Measurements from ENCODE around the gene DCAF7. TPM values are rescaled to one million over a fixed set of nuclear protein-coding genes. Genes with fewer than 3 reads are reported as not detected.

Gene DCAF7
- total RNA-seq (41.0 TPM), polyA plus RNA-seq (10 to 100 TPM; 67.7 to 89.4 (median 68.6) TPM)

- peak; percentile 99 to 100 (median 100) for DNase-seq
- Mint-ChIP-seq H3K9me3 (no peaks in the 10 kb centered on the region), H3K36me3 (peaks cover 6% of the 10 kb centered on the region), H3K27ac (peak within 1 kb of the TSS; percentile 98), H3K4me3 (peak within 1 kb of the TSS; percentile 94 to 99 (median 98)), H3K4me1 (peaks cover 11 to 48% (median 36%) of the 10 kb centered on the region in 4 donors), H3K27me3 (peaks cover 6% of the 10 kb centered on the region)
- Histone ChIP-seq H3K27ac (ENCODE audit: insufficient read depth, low read length, poor library complexity, severe bottlenecking) (peak within 1 kb of the TSS; percentile 96), H3K27me3 (ENCODE audit: control insufficient read depth, insufficient read depth, low read length) (no peaks in the 10 kb centered on the region), H3K9me3 (ENCODE audit: control insufficient read depth in 2 of 2, low read length in 2 of 2) (no peaks in the 10 kb centered on the region), H3K4me1 (ENCODE audit: control insufficient read depth, insufficient read depth, low read length, poor library complexity, severe bottlenecking) (peaks cover 49% of the 10 kb centered on the region), H3K4me3 (ENCODE audit: low read depth, low read length) (peak within 1 kb of the TSS; percentile 83), H3K36me3 (ENCODE audit: control insufficient read depth, insufficient read depth, low read length) (no peaks in the 10 kb centered on the region)
- ATAC-seq (ENCODE audit: low read depth in 2 of 2), result peak; percentile 94 to 95
Measured at GRCh38 chr17:63549946-63550816, at the start of gene DCAF7. Gene DCAF7, plus strand, starts transcription at chr17:63550477. Its CDS starts 201 bp downstream, at chr17:63550678.

GRCh38 chr17:63500543-63501390 is 49.5 kb upstream of the DCAF7 start:
- H3K4me3 Mint-ChIP-seq, result no peak overlapping the region
- Histone ChIP-seq H3K4me1 (ENCODE audit: control insufficient read depth, insufficient read depth, low read length, poor library complexity, severe bottlenecking) (no peaks in the 10 kb centered on the region), H3K27me3 (ENCODE audit: control insufficient read depth, insufficient read depth, low read length) (no peaks in the 10 kb centered on the region), H3K36me3 (ENCODE audit: control insufficient read depth, insufficient read depth, low read length) (no peaks in the 10 kb centered on the region), H3K27ac (ENCODE audit: insufficient read depth, low read length, poor library complexity, severe bottlenecking) (no peak overlapping the region), H3K4me3 (ENCODE audit: low read depth, low read length) (no peak overlapping the region), H3K9me3 (ENCODE audit: control insufficient read depth in 2 of 2, low read length in 2 of 2) (no peaks in the 10 kb centered on the region)
- H3K9me3 Mint-ChIP-seq, result peaks cover 0 to 8% (median 0%) of the 10 kb centered on the region in 7 donors
- no peak overlapping the region for H3K27ac Mint-ChIP-seq
- ATAC-seq (ENCODE audit: low read depth in 2 of 2), result no peak
- H3K27me3 Mint-ChIP-seq, result peaks cover 24% of the 10 kb centered on the region
- H3K4me1 Mint-ChIP-seq, result no peaks in the 10 kb centered on the region
- DNase-seq, result no peak
- H3K36me3 Mint-ChIP-seq, result peaks cover 4% of the 10 kb centered on the region

DNA sequence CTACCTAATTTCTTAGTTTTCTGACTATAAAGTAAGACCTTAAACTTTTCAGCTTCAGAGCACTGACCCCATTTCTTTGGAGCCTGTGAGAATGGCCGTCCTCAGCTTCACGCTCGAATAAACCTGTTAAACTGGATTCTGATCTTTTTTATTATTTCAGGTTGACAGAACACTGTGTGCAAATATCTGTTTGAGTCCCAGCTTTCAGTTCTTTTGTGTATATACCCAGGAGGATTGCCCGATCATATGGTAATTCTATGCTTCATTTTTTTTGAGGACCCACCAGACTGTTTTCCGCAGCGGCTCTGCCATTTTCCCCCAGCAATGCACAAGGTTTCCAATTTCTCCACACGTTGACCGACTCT is 47.0 kb upstream of the DCAF7 start:
- peaks cover 0 to 8% (median 0%) of the 10 kb centered on the region in 7 donors for H3K9me3 Mint-ChIP-seq
- H3K27me3 Mint-ChIP-seq, result peaks cover 26% of the 10 kb centered on the region

DNA sequence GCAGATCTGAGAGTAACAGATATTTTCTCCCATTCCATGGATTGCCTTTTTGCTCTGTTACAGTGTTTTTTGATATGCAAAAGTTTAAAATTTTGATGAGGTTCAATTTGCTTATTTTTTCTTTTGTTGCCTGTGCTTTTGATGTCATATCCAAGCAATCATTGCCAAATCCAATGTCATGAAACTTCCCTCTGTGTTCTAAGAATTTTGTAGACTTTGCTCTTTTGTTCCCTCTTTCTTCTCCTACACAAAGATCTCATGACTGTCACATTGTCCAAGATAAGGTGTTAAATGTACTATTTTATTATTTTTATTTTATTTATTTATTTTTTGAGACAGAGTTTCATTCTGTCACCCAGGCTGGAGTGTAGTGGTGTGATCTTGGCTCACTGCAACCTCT is 46.0 kb upstream of the DCAF7 start:
- DNase-seq (no peak), ATAC-seq (ENCODE audit: low read depth in 2 of 2) (no peak)
- Mint-ChIP-seq H3K4me1 (no peaks in the 10 kb centered on the region), H3K27me3 (peaks cover 29% of the 10 kb centered on the region), H3K36me3 (peaks cover 4% of the 10 kb centered on the region), H3K27ac (no peak overlapping the region), H3K9me3 (peaks cover 0 to 8% (median 0%) of the 10 kb centered on the region in 7 donors), H3K4me3 (no peak overlapping the region)
- Histone ChIP-seq H3K36me3 (ENCODE audit: control insufficient read depth, insufficient read depth, low read length) (no peaks in the 10 kb centered on the region), H3K27me3 (ENCODE audit: control insufficient read depth, insufficient read depth, low read length) (no peaks in the 10 kb centered on the region), H3K27ac (ENCODE audit: insufficient read depth, low read length, poor library complexity, severe bottlenecking) (no peak overlapping the region), H3K4me3 (ENCODE audit: low read depth, low read length) (no peak overlapping the region), H3K4me1 (ENCODE audit: control insufficient read depth, insufficient read depth, low read length, poor library complexity, severe bottlenecking) (no peaks in the 10 kb centered on the region), H3K9me3 (ENCODE audit: control insufficient read depth in 2 of 2, low read length in 2 of 2) (no peaks in the 10 kb centered on the region)

More for the DNA sequence above, 47.0 kb upstream of the DCAF7 start:
- H3K36me3 ChIP-seq (ENCODE audit: control insufficient read depth, insufficient read depth, low read length), result no peaks in the 10 kb centered on the region
- H3K4me1 ChIP-seq (ENCODE audit: control insufficient read depth, insufficient read depth, low read length, poor library complexity, severe bottlenecking), result no peaks in the 10 kb centered on the region
- H3K27ac Mint-ChIP-seq, result peak overlapping the region in 1 of 3 donors; percentile 12
- no peak overlapping the region for H3K4me3 Mint-ChIP-seq
- H3K4me3 ChIP-seq (ENCODE audit: low read depth, low read length), result no peak overlapping the region
- no peak overlapping the region for H3K27ac ChIP-seq (ENCODE audit: insufficient read depth, low read length, poor library complexity, severe bottlenecking)
- no peaks in the 10 kb centered on the region for H3K9me3 ChIP-seq (ENCODE audit: control insufficient read depth in 2 of 2, low read length in 2 of 2)
- ATAC-seq (ENCODE audit: low read depth in 2 of 2) (no peak), DNase-seq (no peak)
- peaks cover 4% of the 10 kb centered on the region for H3K36me3 Mint-ChIP-seq
- H3K27me3 ChIP-seq (ENCODE audit: control insufficient read depth, insufficient read depth, low read length), result no peaks in the 10 kb centered on the region
- H3K4me1 Mint-ChIP-seq, result no peaks in the 10 kb centered on the region

GRCh38 chr17:63505341-63505740 is 44.9 kb upstream of the DCAF7 start:
- H3K9me3 ChIP-seq (ENCODE audit: control insufficient read depth in 2 of 2, low read length in 2 of 2), result no peaks in the 10 kb centered on the region
- H3K27me3 ChIP-seq (ENCODE audit: control insufficient read depth, insufficient read depth, low read length), result no peaks in the 10 kb centered on the region
- Mint-ChIP-seq H3K4me1 (no peaks in the 10 kb centered on the region), H3K27ac (no peak overlapping the region), H3K27me3 (peaks cover 29% of the 10 kb centered on the region), H3K9me3 (peaks cover 0 to 8% (median 0%) of the 10 kb centered on the region in 7 donors), H3K36me3 (peaks cover 4% of the 10 kb centered on the region), H3K4me3 (no peak overlapping the region)
- no peaks in the 10 kb centered on the region for H3K36me3 ChIP-seq (ENCODE audit: control insufficient read depth, insufficient read depth, low read length)
- DNase-seq (no peak), ATAC-seq (ENCODE audit: low read depth in 2 of 2) (no peak)
- H3K27ac ChIP-seq (ENCODE audit: insufficient read depth, low read length, poor library complexity, severe bottlenecking), result no peak overlapping the region
- H3K4me3 ChIP-seq (ENCODE audit: low read depth, low read length), result no peak overlapping the region
- no peaks in the 10 kb centered on the region for H3K4me1 ChIP-seq (ENCODE audit: control insufficient read depth, insufficient read depth, low read length, poor library complexity, severe bottlenecking)

DNA sequence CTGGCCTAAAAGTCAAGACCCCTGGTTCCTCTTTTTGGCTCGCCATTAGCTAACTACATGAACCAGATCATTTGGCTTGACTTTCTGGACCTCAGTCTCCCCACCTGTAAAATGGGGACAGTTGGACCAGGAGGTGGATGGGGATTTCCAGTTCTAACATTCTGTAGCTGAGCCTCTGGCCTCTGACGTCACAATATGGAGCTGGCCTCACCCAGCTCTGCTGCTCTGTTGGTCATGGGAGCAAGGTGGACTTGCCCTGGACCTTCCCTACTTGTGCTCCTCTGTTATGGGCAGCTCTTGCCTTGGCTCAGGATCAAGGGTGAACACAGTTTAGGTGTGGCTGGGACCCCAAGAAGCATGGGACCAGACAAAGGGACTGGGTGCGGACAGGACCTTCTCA is 43.6 kb upstream of the DCAF7 start:
- no peaks in the 10 kb centered on the region for H3K9me3 ChIP-seq (ENCODE audit: control insufficient read depth in 2 of 2, low read length in 2 of 2)
- ATAC-seq (ENCODE audit: low read depth in 2 of 2) (no peak), DNase-seq (no peak)
- no peak overlapping the region for H3K4me3 Mint-ChIP-seq
- no peak overlapping the region for H3K4me3 ChIP-seq (ENCODE audit: low read depth, low read length)
- H3K27ac Mint-ChIP-seq, result no peak overlapping the region
- no peaks in the 10 kb centered on the region for H3K4me1 Mint-ChIP-seq
- no peaks in the 10 kb centered on the region for H3K27me3 ChIP-seq (ENCODE audit: control insufficient read depth, insufficient read depth, low read length)
- no peaks in the 10 kb centered on the region for H3K36me3 ChIP-seq (ENCODE audit: control insufficient read depth, insufficient read depth, low read length)
- peaks cover 4% of the 10 kb centered on the region for H3K36me3 Mint-ChIP-seq
- no peak overlapping the region for H3K27ac ChIP-seq (ENCODE audit: insufficient read depth, low read length, poor library complexity, severe bottlenecking)
- peaks cover 26% of the 10 kb centered on the region for H3K27me3 Mint-ChIP-seq
- H3K4me1 ChIP-seq (ENCODE audit: control insufficient read depth, insufficient read depth, low read length, poor library complexity, severe bottlenecking), result no peaks in the 10 kb centered on the region
- peaks cover 0 to 8% (median 0%) of the 10 kb centered on the region in 7 donors for H3K9me3 Mint-ChIP-seq

DNA sequence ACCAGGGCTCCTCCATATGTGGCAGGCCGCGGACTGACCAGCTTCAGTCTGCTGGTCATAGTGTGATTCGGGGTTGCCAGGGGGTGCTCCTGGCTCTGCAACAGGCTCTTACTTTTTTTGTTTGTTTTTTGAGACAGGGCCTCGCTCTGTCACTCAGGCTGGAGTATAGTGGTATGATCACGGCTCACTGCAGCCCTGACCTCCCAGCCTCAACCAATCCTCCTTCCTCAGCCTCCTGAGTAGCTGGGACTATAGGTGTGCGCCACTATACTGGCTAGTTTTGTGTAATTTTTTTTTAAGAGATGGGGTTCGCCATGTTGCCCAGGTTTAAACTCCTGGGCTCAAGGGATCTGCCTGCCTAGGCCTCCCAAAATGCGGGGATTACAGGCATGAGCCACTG is 38.9 kb upstream of the DCAF7 start:
- DNase-seq (no peak), ATAC-seq (ENCODE audit: low read depth in 2 of 2) (no peak)
- Mint-ChIP-seq H3K9me3 (no peaks in the 10 kb centered on the region), H3K36me3 (no peaks in the 10 kb centered on the region), H3K4me1 (no peaks in the 10 kb centered on the region), H3K27me3 (peaks cover 17% of the 10 kb centered on the region), H3K27ac (no peak overlapping the region), H3K4me3 (no peak overlapping the region)
- H3K4me1 ChIP-seq (ENCODE audit: control insufficient read depth, insufficient read depth, low read length, poor library complexity, severe bottlenecking), result no peaks in the 10 kb centered on the region
- no peak overlapping the region for H3K27ac ChIP-seq (ENCODE audit: insufficient read depth, low read length, poor library complexity, severe bottlenecking)
- no peaks in the 10 kb centered on the region for H3K27me3 ChIP-seq (ENCODE audit: control insufficient read depth, insufficient read depth, low read length)
- no peaks in the 10 kb centered on the region for H3K36me3 ChIP-seq (ENCODE audit: control insufficient read depth, insufficient read depth, low read length)
- H3K9me3 ChIP-seq (ENCODE audit: control insufficient read depth in 2 of 2, low read length in 2 of 2), result no peaks in the 10 kb centered on the region
- H3K4me3 ChIP-seq (ENCODE audit: low read depth, low read length), result no peak overlapping the region

Data from CD4-positive, CD25-positive, alpha-beta regulatory T cell (primary cell).